ENCODE data around the gene DAB2.

Gene DAB2

DNA sequence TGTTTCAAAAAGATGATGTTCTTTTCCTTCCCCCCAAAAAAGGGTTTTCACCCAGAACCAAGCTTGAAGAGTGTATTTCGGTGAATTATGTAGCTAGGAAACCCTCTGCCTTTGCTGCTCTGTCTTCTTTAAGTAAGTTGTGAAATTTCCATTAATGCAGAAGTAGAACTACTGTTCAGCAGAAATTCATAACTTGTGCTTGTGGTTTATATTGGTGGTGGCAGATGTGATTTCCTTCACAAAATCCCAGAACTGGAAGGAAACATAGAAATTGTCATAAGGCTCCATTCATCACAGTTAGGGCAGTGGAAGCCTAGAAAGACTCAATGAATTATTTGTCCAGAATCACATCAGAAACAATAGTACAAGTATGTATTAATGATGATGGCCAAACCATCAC is 42.1 kb upstream of the DAB2 start:
- TF ChIP-seq, protein P1, sequence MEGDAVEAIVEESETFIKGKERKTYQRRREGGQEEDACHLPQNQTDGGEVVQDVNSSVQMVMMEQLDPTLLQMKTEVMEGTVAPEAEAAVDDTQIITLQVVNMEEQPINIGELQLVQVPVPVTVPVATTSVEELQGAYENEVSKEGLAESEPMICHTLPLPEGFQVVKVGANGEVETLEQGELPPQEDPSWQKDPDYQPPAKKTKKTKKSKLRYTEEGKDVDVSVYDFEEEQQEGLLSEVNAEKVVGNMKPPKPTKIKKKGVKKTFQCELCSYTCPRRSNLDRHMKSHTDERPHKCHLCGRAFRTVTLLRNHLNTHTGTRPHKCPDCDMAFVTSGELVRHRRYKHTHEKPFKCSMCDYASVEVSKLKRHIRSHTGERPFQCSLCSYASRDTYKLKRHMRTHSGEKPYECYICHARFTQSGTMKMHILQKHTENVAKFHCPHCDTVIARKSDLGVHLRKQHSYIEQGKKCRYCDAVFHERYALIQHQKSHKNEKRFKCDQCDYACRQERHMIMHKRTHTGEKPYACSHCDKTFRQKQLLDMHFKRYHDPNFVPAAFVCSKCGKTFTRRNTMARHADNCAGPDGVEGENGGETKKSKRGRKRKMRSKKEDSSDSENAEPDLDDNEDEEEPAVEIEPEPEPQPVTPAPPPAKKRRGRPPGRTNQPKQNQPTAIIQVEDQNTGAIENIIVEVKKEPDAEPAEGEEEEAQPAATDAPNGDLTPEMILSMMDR (IDR thresholded peaks at IDR 0.05; ENCODE audit: low read depth, low read length): no peak
- DNase-seq (ENCODE audit: low read depth, low spot score): no peak
- no peak overlapping the region for H3K4me3 ChIP-seq (ENCODE audit: low read depth, low read length)
- in situ Hi-C loops (cut with HindIII; ENCODE audit: low sequenced_read_pairs): no loop called here

DNA sequence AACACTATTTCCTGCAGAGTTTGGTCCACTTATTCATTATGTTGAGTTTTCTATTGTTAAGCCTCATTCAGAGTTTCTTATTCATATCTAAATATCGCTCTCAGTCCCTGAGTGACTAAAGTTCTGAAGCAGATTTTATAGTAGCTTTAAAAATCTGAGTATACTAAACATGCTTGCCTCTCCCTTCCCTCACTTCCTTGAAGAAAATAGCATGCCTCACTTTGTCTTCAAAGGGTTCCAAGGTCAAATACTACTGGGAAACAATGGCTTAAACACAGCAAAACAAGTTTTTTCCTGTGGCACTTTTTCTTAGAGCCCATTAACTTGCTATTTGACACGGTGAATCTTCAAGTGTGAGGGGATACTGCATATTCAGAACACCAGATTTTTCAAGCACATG is 41.1 kb upstream of the DAB2 start:
- TF ChIP-seq, protein P1 (IDR thresholded peaks at IDR 0.05; ENCODE audit: low read depth, low read length): no peak
- no peak for DNase-seq (ENCODE audit: low read depth, low spot score)
- H3K4me3 ChIP-seq (ENCODE audit: low read depth, low read length): no peak overlapping the region
- in situ Hi-C loops (cut with HindIII; ENCODE audit: low sequenced_read_pairs): no loop called here

DNA sequence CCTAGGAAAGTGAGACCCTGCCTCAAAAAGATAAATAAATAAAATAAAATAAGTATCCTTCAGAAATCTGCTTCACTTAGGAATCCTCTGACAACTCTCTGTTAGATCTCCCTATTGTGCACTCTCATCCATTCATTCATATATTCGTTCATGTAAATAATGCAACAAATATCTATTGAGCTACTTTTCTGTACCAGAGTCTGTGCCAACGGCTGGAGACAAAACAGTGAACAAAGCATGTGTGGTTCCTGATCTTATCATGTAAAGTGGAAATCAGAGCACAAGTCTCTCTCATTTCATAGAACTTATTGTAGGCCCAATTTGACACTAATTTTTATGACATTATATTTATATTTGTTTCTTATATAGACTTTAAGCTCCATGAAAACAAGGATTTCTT is 40.3 kb upstream of the DAB2 start:
- DNase-seq (ENCODE audit: low read depth, low spot score): no peak
- H3K4me3 ChIP-seq (ENCODE audit: low read depth, low read length): no peak overlapping the region
- TF ChIP-seq, protein P1 (IDR thresholded peaks at IDR 0.05; ENCODE audit: low read depth, low read length): no peak
- in situ Hi-C loops (cut with HindIII; ENCODE audit: low sequenced_read_pairs): no loop called here

DNA sequence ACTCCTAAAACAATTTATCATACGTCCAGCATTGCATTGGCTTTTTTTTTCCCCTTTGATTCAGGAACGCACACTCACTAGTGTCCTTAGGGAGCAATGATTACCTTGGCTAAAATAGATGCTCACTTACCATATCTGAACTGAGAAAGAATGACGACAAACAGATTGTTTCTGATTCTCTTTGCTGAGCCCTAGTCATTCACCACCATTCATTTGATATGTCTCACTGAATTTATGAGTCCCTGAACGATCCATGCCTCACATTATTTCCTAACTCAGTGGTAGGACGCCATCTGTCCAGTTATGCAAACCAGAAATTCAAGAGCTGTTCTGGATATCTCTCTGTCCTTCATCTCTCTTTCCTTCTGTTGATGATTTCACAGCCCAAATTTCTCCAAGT is 39.3 kb upstream of the DAB2 start:
- in situ Hi-C loops (cut with HindIII; ENCODE audit: low sequenced_read_pairs): no loop called here
- TF ChIP-seq, protein P1 (IDR thresholded peaks at IDR 0.05; ENCODE audit: low read depth, low read length): no peak
- no peak overlapping the region for H3K4me3 ChIP-seq (ENCODE audit: low read depth, low read length)
- no peak for DNase-seq (ENCODE audit: low read depth, low spot score)

DNA sequence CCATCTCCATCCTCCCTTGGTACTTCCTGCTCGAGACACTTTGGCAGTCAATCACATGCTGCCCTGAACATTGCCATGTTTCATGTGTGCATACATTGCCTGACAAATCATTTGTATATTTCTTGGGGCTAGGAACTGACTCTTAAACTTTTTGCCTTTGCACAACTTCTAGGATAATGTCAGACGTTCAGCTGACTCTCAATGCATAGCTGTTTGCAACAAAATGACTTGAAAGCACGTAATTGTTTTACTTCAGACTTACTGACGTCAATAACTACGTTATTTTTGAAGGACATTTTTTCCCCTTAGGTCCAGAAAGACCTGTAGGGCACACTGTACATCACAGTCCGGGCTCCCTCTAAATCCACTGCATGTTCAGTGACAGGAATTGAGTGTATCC is 37.4 kb upstream of the DAB2 start:
- in situ Hi-C loops (cut with HindIII; ENCODE audit: low sequenced_read_pairs): no loop called here
- no peak for DNase-seq (ENCODE audit: low read depth, low spot score)
- TF ChIP-seq, protein P1 (IDR thresholded peaks at IDR 0.05; ENCODE audit: low read depth, low read length): no peak
- H3K4me3 ChIP-seq (ENCODE audit: low read depth, low read length): no peak overlapping the region

DNA sequence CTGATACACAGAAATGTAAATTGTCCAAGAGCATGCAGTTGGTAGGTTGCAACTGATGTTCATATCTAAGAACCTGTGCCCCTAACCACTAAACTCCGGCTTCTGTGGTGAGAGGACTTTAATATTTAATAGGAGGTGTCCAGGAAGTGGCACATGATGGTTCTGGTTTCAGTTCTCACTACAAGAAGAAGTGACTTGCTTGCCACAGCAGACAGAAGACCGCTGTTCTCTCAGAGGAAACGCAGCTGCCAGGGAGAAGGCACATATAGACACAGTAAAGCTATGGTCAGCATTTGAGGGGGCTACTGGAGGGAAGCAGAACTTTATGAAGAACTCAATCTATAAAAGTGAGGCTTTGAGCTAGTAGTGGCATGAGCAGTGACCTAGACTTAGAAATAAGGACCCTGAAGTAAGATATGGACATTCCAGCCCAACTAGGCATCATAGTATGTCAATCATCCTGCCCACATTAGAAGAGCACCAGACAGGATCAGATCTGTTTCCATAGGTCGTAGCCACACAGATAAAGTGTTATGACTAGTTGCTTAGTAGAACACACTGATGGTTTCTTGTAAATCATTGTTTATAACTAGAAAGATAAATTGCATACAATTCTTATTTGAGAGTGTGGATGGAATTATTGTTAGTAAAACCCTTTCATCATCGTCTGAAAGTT is 36.4 kb upstream of the DAB2 start:
- in situ Hi-C loops (cut with HindIII; ENCODE audit: low sequenced_read_pairs): no loop called here
- TF ChIP-seq, protein P1 (IDR thresholded peaks at IDR 0.05; ENCODE audit: low read depth, low read length): no peak
- no peak overlapping the region for H3K4me3 ChIP-seq (ENCODE audit: low read depth, low read length)
- DNase-seq (ENCODE audit: low read depth, low spot score): no peak
